ENCODE measurements around the gene CASZ1. TPM values are rescaled to one million over a fixed set of nuclear protein-coding genes. Genes with fewer than 3 reads are reported as not detected.

The CASZ1 gene
- total RNA-seq, 1 donor: 0.09 TPM

- peak; percentile 65 for DNase-seq (ENCODE audit: low read depth)
- no peak for TF ChIP-seq CTCF (IDR thresholded peaks at IDR 0.05; ENCODE audit: insufficient read depth, low read length)
Measured at GRCh38 chr1:10610901-10611600, 185.4 kb downstream of the CASZ1 start.

GRCh38 chr1:10608690-10609089 is 187.8 kb downstream of the CASZ1 start:
- TF ChIP-seq CTCF (IDR thresholded peaks at IDR 0.05; ENCODE audit: insufficient read depth, low read length): no peak

More at GRCh38 chr1:10610901-10611600, 185.4 kb downstream of the CASZ1 start:
- no peak overlapping the region for H3K4me3 ChIP-seq (ENCODE audit: low read depth, low read length)

GRCh38 chr1:10607228-10607627 is 189.2 kb downstream of the CASZ1 start:
- no peak for DNase-seq (ENCODE audit: low read depth)
- no peak for TF ChIP-seq CTCF (IDR thresholded peaks at IDR 0.05; ENCODE audit: insufficient read depth, low read length)
- no peak overlapping the region for H3K4me3 ChIP-seq (ENCODE audit: low read depth, low read length)

More at GRCh38 chr1:10608690-10609089, 187.8 kb downstream of the CASZ1 start:
- no peak overlapping the region for H3K4me3 ChIP-seq (ENCODE audit: low read depth, low read length)
- DNase-seq (ENCODE audit: low read depth): no peak

- DNase-seq (ENCODE audit: low read depth): no peak
- no peak for TF ChIP-seq CTCF (IDR thresholded peaks at IDR 0.05; ENCODE audit: insufficient read depth, low read length)
Measured at GRCh38 chr1:10606064-10606463, 190.4 kb downstream of the CASZ1 start.

GRCh38 chr1:10604966-10605365 is 191.5 kb downstream of the CASZ1 start:
- no peak for TF ChIP-seq CTCF (IDR thresholded peaks at IDR 0.05; ENCODE audit: insufficient read depth, low read length)
- no peak for DNase-seq (ENCODE audit: low read depth)
- H3K4me3 ChIP-seq (ENCODE audit: low read depth, low read length): no peak overlapping the region

More at GRCh38 chr1:10606064-10606463, 190.4 kb downstream of the CASZ1 start:
- no peak overlapping the region for H3K4me3 ChIP-seq (ENCODE audit: low read depth, low read length)

GRCh38 chr1:10602936-10603335 is 193.5 kb downstream of the CASZ1 start:
- TF ChIP-seq CTCF (IDR thresholded peaks at IDR 0.05; ENCODE audit: insufficient read depth, low read length): no peak
- no peak overlapping the region for H3K4me3 ChIP-seq (ENCODE audit: low read depth, low read length)
- DNase-seq (ENCODE audit: low read depth): no peak
